ENCODE data around the gene HOXC13. TPM values are rescaled to one million over a fixed set of nuclear protein-coding genes. Genes with fewer than 3 reads are reported as not detected.

The HOXC13 gene
- total RNA-seq, 4 donors from 2014 or later, result not detected

GRCh38 chr12:53963434-53964314 lies 25.0 kb downstream of the HOXC13 start:
- H3K27ac ChIP-seq (replicated peaks in 1 of 4), result no peak overlapping the region
- no peak overlapping the region for H3K4me3 ChIP-seq
- no peaks in the 10 kb centered on the region for H3K36me3 ChIP-seq
- peaks cover 9 to 100% (median 90%) of the 10 kb centered on the region in 4 donors for H3K27me3 ChIP-seq
- peaks cover 4 to 40% (median 25%) of the 10 kb centered on the region in 4 donors for H3K4me1 ChIP-seq
- intact Hi-C loops (cut with DNase I), result no loop called here
- no peak for TF ChIP-seq CTCF (IDR thresholded peaks at IDR 0.05)
- TF ChIP-seq POLR2AphosphoS5 (IDR thresholded peaks at IDR 0.05), result no peak
- no peak for TF ChIP-seq EP300 (IDR thresholded peaks at IDR 0.05)
- TF ChIP-seq POLR2A (IDR thresholded peaks at IDR 0.05; ENCODE audit: low read depth), result no peak
- no peaks in the 10 kb centered on the region for H3K9me3 ChIP-seq
- no peak for DNase-seq (ENCODE audit: extremely low spot score)
- 11% methylated on average over 32 of the region's 38 CpGs for WGBS

- peaks cover 4 to 40% (median 25%) of the 10 kb centered on the region in 4 donors for H3K4me1 ChIP-seq
- WGBS, result 15% methylated on average over 2 of the region's 2 CpGs
- no peaks in the 10 kb centered on the region for H3K36me3 ChIP-seq
- no peak for DNase-seq (ENCODE audit: extremely low spot score)
- H3K27me3 ChIP-seq, result peaks cover 9 to 100% (median 91%) of the 10 kb centered on the region in 4 donors
- intact Hi-C loops (cut with DNase I), result no loop called here
- no peaks in the 10 kb centered on the region for H3K9me3 ChIP-seq
- TF ChIP-seq CTCF (IDR thresholded peaks at IDR 0.05) (no peak), POLR2A (IDR thresholded peaks at IDR 0.05; ENCODE audit: low read depth) (no peak), POLR2AphosphoS5 (IDR thresholded peaks at IDR 0.05) (no peak), EP300 (IDR thresholded peaks at IDR 0.05) (no peak)
- H3K4me3 ChIP-seq, result no peak overlapping the region
- H3K27ac ChIP-seq (replicated peaks in 1 of 4), result no peak overlapping the region
Measured at GRCh38 chr12:53964315-53964713, 25.7 kb downstream of the HOXC13 start.

- WGBS, result 5% methylated on average over 18 of the region's 18 CpGs
- TF ChIP-seq POLR2A (IDR thresholded peaks at IDR 0.05; ENCODE audit: low read depth) (no peak), EP300 (IDR thresholded peaks at IDR 0.05) (no peak), POLR2AphosphoS5 (IDR thresholded peaks at IDR 0.05) (no peak), CTCF (IDR thresholded peaks at IDR 0.05) (no peak)
- intact Hi-C loops (cut with DNase I), result no loop called here
- Histone ChIP-seq H3K36me3 (no peaks in the 10 kb centered on the region), H3K27me3 (peaks cover 9 to 100% (median 91%) of the 10 kb centered on the region in 4 donors), H3K9me3 (no peaks in the 10 kb centered on the region), H3K27ac (replicated peaks in 1 of 4) (no peak overlapping the region), H3K4me3 (peak overlapping the region in 1 of 4 donors; percentile 2), H3K4me1 (peaks cover 4 to 39% (median 25%) of the 10 kb centered on the region in 4 donors)
- DNase-seq (ENCODE audit: extremely low spot score), result no peak
Measured at GRCh38 chr12:53965281-53966084, 26.9 kb downstream of the HOXC13 start.

- H3K27ac ChIP-seq (replicated peaks in 1 of 4), result no peak overlapping the region
- no peak for TF ChIP-seq POLR2AphosphoS5 (IDR thresholded peaks at IDR 0.05)
- H3K36me3 ChIP-seq, result no peaks in the 10 kb centered on the region
- 8% methylated on average over 15 of the region's 15 CpGs for WGBS
- H3K27me3 ChIP-seq, result peaks cover 9 to 100% (median 91%) of the 10 kb centered on the region in 4 donors
- no peak for DNase-seq (ENCODE audit: extremely low spot score)
- no peaks in the 10 kb centered on the region for H3K9me3 ChIP-seq
- peaks cover 2 to 33% (median 20%) of the 10 kb centered on the region in 4 donors for H3K4me1 ChIP-seq
- peak overlapping the region in 1 of 4 donors; percentile 2 for H3K4me3 ChIP-seq
- intact Hi-C loops (cut with DNase I), result no loop called here
Measured at GRCh38 chr12:53966085-53966384, 27.4 kb downstream of the HOXC13 start.
